ENCODE data around the gene SPEN. TPM values are rescaled to one million over a fixed set of nuclear protein-coding genes. Genes with fewer than 3 reads are reported as not detected.
A peak's percentile ranks its signal among the peaks of the same experiment; 100 is the strongest.

The SPEN gene
- total and polyA plus RNA-seq, 5 donors from 2014 or later: 7.4 to 92.4 (median 8.0) TPM

DNA sequence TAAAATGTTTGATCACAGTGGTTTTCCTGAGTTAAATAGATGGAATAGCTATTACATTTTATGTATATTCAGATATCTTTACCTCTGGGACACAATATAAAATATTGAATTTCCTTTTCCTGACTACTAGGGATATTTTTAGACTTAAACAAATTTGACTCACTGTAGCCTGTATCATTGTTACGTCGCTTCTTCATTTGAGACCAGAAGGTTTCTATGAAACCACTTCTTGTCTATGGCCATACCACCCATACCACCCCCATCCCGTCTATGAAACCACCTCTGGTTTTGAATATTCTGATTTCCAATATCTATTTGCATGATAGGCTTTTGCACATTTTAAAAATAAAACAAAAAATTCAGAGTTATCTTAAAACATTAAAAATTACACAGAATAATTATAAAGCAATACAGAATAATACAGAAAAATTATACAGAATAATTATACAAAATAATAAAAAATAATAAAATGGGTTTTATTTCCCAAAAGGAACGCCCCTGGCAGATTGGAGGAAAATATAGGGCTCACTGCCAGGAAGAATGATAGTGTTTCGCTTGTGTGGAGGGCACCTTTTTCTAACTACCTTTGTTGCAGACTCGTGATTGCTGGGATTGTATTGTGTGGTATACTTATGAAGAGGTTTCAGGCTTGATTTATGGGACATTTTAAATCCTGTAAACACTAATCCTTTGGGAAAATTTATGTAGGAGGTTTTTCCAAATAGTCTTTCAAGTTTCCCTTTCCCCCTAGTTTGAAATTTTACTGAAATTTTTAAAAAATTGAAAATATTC lies 4.7 kb downstream of the SPEN start:
- H3K4me1 Mint-ChIP-seq: peaks cover 29 to 69% (median 42%) of the 10 kb centered on the region in 4 donors
- no peak overlapping the region for H3K4me3 ChIP-seq (ENCODE audit: low read depth, low read length)
- peak overlapping the region in 1 of 3 donors; percentile 96 for H3K27ac Mint-ChIP-seq
- peak overlapping the region in 3 of 4 donors; percentile 21 to 99 (median 48) for H3K4me3 Mint-ChIP-seq
- no peak for DNase-seq
- no peaks in the 10 kb centered on the region for H3K36me3 Mint-ChIP-seq
- H3K36me3 ChIP-seq (ENCODE audit: control insufficient read depth, insufficient read depth, low read length): no peaks in the 10 kb centered on the region
- H3K9me3 Mint-ChIP-seq: peaks cover 0 to 2% (median 0%) of the 10 kb centered on the region in 7 donors
- H3K27me3 Mint-ChIP-seq: no peaks in the 10 kb centered on the region
- H3K27me3 ChIP-seq (ENCODE audit: control insufficient read depth, insufficient read depth, low read length): no peaks in the 10 kb centered on the region
- peak overlapping the region; percentile 5 for H3K27ac ChIP-seq (ENCODE audit: insufficient read depth, low read length, poor library complexity, severe bottlenecking)
- H3K9me3 ChIP-seq (ENCODE audit: control insufficient read depth in 2 of 2, low read length in 2 of 2): no peaks in the 10 kb centered on the region
- H3K4me1 ChIP-seq (ENCODE audit: control insufficient read depth, insufficient read depth, low read length, poor library complexity, severe bottlenecking): peaks cover 36% of the 10 kb centered on the region
- ATAC-seq (ENCODE audit: low read depth in 2 of 2): no peak

GRCh38 chr1:15852828-15853302 lies 5.4 kb downstream of the SPEN start:
- Histone ChIP-seq H3K4me1 (ENCODE audit: control insufficient read depth, insufficient read depth, low read length, poor library complexity, severe bottlenecking) (peaks cover 39% of the 10 kb centered on the region), H3K27me3 (ENCODE audit: control insufficient read depth, insufficient read depth, low read length) (no peaks in the 10 kb centered on the region), H3K36me3 (ENCODE audit: control insufficient read depth, insufficient read depth, low read length) (no peaks in the 10 kb centered on the region), H3K27ac (ENCODE audit: insufficient read depth, low read length, poor library complexity, severe bottlenecking) (no peak overlapping the region), H3K9me3 (ENCODE audit: control insufficient read depth in 2 of 2, low read length in 2 of 2) (no peaks in the 10 kb centered on the region), H3K4me3 (ENCODE audit: low read depth, low read length) (no peak overlapping the region)
- Mint-ChIP-seq H3K4me1 (peaks cover 29 to 73% (median 41%) of the 10 kb centered on the region in 4 donors), H3K27me3 (no peaks in the 10 kb centered on the region), H3K27ac (peak overlapping the region in 2 of 3 donors; percentile 5 to 96), H3K4me3 (peak overlapping the region in 2 of 4 donors; percentile 21 to 99), H3K9me3 (peaks cover 0 to 2% (median 0%) of the 10 kb centered on the region in 7 donors), H3K36me3 (no peaks in the 10 kb centered on the region)
- ATAC-seq (ENCODE audit: low read depth in 2 of 2): no peak
- no peak for DNase-seq

DNA sequence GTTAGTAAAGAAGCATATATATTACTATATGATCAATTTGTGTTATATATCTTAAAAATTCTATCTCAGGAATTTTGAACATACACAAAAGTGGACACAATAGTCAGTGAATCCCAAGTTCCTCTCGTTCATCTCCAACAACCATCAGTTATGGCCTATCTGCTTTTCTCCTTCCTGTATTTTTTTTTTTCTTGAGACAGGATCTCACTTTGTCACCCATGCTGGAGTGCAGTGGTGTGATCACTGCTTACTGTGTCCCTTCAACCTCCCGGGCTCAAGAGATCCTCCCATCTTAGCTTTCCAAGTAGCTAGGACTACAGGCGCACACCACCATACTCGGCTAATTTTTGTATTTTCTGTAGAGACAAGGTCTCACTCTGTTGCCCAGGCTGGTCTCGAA lies 9.4 kb downstream of the SPEN start:
- Histone ChIP-seq H3K27ac (ENCODE audit: insufficient read depth, low read length, poor library complexity, severe bottlenecking) (no peak overlapping the region), H3K9me3 (ENCODE audit: control insufficient read depth in 2 of 2, low read length in 2 of 2) (no peaks in the 10 kb centered on the region), H3K4me1 (ENCODE audit: control insufficient read depth, insufficient read depth, low read length, poor library complexity, severe bottlenecking) (peaks cover 31% of the 10 kb centered on the region), H3K36me3 (ENCODE audit: control insufficient read depth, insufficient read depth, low read length) (no peaks in the 10 kb centered on the region), H3K27me3 (ENCODE audit: control insufficient read depth, insufficient read depth, low read length) (no peaks in the 10 kb centered on the region), H3K4me3 (ENCODE audit: low read depth, low read length) (no peak overlapping the region)
- no peak for ATAC-seq (ENCODE audit: low read depth in 2 of 2)
- Mint-ChIP-seq H3K36me3 (peaks cover 3% of the 10 kb centered on the region), H3K9me3 (peaks cover 0 to 4% (median 0%) of the 10 kb centered on the region in 7 donors), H3K27me3 (no peaks in the 10 kb centered on the region), H3K4me3 (peak overlapping the region in 1 of 4 donors; percentile 13), H3K27ac (peak overlapping the region in 2 of 3 donors; percentile 26 to 89), H3K4me1 (peaks cover 20 to 74% (median 28%) of the 10 kb centered on the region in 4 donors)
- DNase-seq: no peak

DNA sequence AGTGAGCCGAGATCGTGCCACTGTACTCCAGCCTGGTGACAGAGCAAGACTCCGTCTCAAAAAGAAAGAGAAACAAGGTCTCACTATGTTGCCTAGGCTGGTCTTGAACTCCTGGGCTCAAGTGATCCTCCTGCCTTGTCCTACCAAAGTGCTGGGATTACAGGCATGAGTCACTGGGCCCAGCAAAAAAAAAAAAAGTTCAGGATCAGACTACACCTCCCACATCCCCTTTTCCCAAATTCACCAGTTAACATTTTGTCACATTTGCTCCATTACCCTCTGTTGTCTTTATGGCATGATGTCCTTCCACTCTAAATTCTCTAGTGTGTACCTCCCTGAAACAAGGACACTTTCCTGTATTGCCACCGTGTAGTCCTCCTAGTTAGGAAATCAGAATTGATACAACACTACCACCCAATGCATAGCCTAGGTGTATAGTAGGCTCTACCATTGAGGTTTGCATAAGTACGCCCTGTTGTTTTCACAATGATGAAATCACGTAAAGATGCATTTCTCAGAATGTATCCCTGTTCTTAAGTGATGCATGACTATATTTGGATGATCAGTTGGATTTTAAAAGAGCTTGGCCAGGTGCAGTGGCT lies 10.7 kb downstream of the SPEN start:
- Histone ChIP-seq H3K36me3 (ENCODE audit: control insufficient read depth, insufficient read depth, low read length) (no peaks in the 10 kb centered on the region), H3K9me3 (ENCODE audit: control insufficient read depth in 2 of 2, low read length in 2 of 2) (no peaks in the 10 kb centered on the region), H3K4me3 (ENCODE audit: low read depth, low read length) (peak overlapping the region; percentile 35), H3K27me3 (ENCODE audit: control insufficient read depth, insufficient read depth, low read length) (no peaks in the 10 kb centered on the region), H3K27ac (ENCODE audit: insufficient read depth, low read length, poor library complexity, severe bottlenecking) (no peak overlapping the region), H3K4me1 (ENCODE audit: control insufficient read depth, insufficient read depth, low read length, poor library complexity, severe bottlenecking) (peaks cover 21% of the 10 kb centered on the region)
- Mint-ChIP-seq H3K4me3 (peak overlapping the region in 3 of 4 donors; percentile 3 to 48 (median 24)), H3K27me3 (no peaks in the 10 kb centered on the region), H3K4me1 (peaks cover 15 to 76% (median 27%) of the 10 kb centered on the region in 4 donors), H3K27ac (peak overlapping the region in 2 of 3 donors; percentile 20 to 74), H3K36me3 (peaks cover 3% of the 10 kb centered on the region), H3K9me3 (peaks cover 0 to 4% (median 0%) of the 10 kb centered on the region in 7 donors)
- no peak for ATAC-seq (ENCODE audit: low read depth in 2 of 2)
- no peak for DNase-seq

GRCh38 chr1:15858672-15859372 lies 11.3 kb downstream of the SPEN start:
- peaks cover 15 to 78% (median 31%) of the 10 kb centered on the region in 4 donors for H3K4me1 Mint-ChIP-seq
- Histone ChIP-seq H3K9me3 (ENCODE audit: control insufficient read depth in 2 of 2, low read length in 2 of 2) (no peaks in the 10 kb centered on the region), H3K27ac (ENCODE audit: insufficient read depth, low read length, poor library complexity, severe bottlenecking) (no peak overlapping the region), H3K4me3 (ENCODE audit: low read depth, low read length) (no peak overlapping the region), H3K36me3 (ENCODE audit: control insufficient read depth, insufficient read depth, low read length) (no peaks in the 10 kb centered on the region), H3K4me1 (ENCODE audit: control insufficient read depth, insufficient read depth, low read length, poor library complexity, severe bottlenecking) (peaks cover 26% of the 10 kb centered on the region), H3K27me3 (ENCODE audit: control insufficient read depth, insufficient read depth, low read length) (no peaks in the 10 kb centered on the region)
- H3K27me3 Mint-ChIP-seq: no peaks in the 10 kb centered on the region
- H3K36me3 Mint-ChIP-seq: peaks cover 3% of the 10 kb centered on the region
- ATAC-seq (ENCODE audit: low read depth in 2 of 2) (no peak), DNase-seq (no peak)
- H3K27ac Mint-ChIP-seq: peak overlapping the region in 2 of 3 donors; percentile 20 to 74
- peak overlapping the region in 2 of 4 donors; percentile 24 to 48 for H3K4me3 Mint-ChIP-seq
- H3K9me3 Mint-ChIP-seq: peaks cover 0 to 4% (median 0%) of the 10 kb centered on the region in 7 donors

- no peak overlapping the region for H3K4me3 ChIP-seq (ENCODE audit: low read depth, low read length)
- no peaks in the 10 kb centered on the region for H3K9me3 ChIP-seq (ENCODE audit: control insufficient read depth in 2 of 2, low read length in 2 of 2)
- no peak overlapping the region for H3K27ac ChIP-seq (ENCODE audit: insufficient read depth, low read length, poor library complexity, severe bottlenecking)
- H3K4me3 Mint-ChIP-seq: peak overlapping the region in 1 of 4 donors; percentile 12
- H3K4me1 Mint-ChIP-seq: peaks cover 16 to 79% (median 33%) of the 10 kb centered on the region in 4 donors
- H3K36me3 Mint-ChIP-seq: peaks cover 4% of the 10 kb centered on the region
- DNase-seq (no peak), ATAC-seq (ENCODE audit: low read depth in 2 of 2) (no peak)
- peaks cover 30% of the 10 kb centered on the region for H3K4me1 ChIP-seq (ENCODE audit: control insufficient read depth, insufficient read depth, low read length, poor library complexity, severe bottlenecking)
- peaks cover 0 to under 1% (median 0%) of the 10 kb centered on the region in 7 donors for H3K9me3 Mint-ChIP-seq
- H3K27me3 ChIP-seq (ENCODE audit: control insufficient read depth, insufficient read depth, low read length): no peaks in the 10 kb centered on the region
- H3K27me3 Mint-ChIP-seq: no peaks in the 10 kb centered on the region
- H3K27ac Mint-ChIP-seq: no peak overlapping the region
- H3K36me3 ChIP-seq (ENCODE audit: control insufficient read depth, insufficient read depth, low read length): no peaks in the 10 kb centered on the region
Observed at GRCh38 chr1:15863156-15863901, 15.8 kb downstream of the SPEN start.

GRCh38 chr1:15866721-15867201 lies 19.3 kb downstream of the SPEN start:
- Histone ChIP-seq H3K9me3 (ENCODE audit: control insufficient read depth in 2 of 2, low read length in 2 of 2) (no peaks in the 10 kb centered on the region), H3K4me3 (ENCODE audit: low read depth, low read length) (no peak overlapping the region), H3K4me1 (ENCODE audit: control insufficient read depth, insufficient read depth, low read length, poor library complexity, severe bottlenecking) (peaks cover 36% of the 10 kb centered on the region), H3K27me3 (ENCODE audit: control insufficient read depth, insufficient read depth, low read length) (no peaks in the 10 kb centered on the region), H3K36me3 (ENCODE audit: control insufficient read depth, insufficient read depth, low read length) (no peaks in the 10 kb centered on the region), H3K27ac (ENCODE audit: insufficient read depth, low read length, poor library complexity, severe bottlenecking) (no peak overlapping the region)
- peak overlapping the region in 1 of 4 donors; percentile 47 for H3K4me3 Mint-ChIP-seq
- ATAC-seq (ENCODE audit: low read depth in 2 of 2) (no peak), DNase-seq (no peak)
- no peaks in the 10 kb centered on the region for H3K9me3 Mint-ChIP-seq
- no peaks in the 10 kb centered on the region for H3K27me3 Mint-ChIP-seq
- peaks cover 4% of the 10 kb centered on the region for H3K36me3 Mint-ChIP-seq
- H3K4me1 Mint-ChIP-seq: peaks cover 21 to 78% (median 46%) of the 10 kb centered on the region in 4 donors
- peak overlapping the region in 1 of 3 donors; percentile 54 for H3K27ac Mint-ChIP-seq
